HG03460 (cell line): ENCODE results near the gene KLHL26.

ENCODE experiments used
- ATAC-seq: cut with Tn5 transposase; IDR thresholded peaks from one replicate; pipeline ENCODE4 v1.9.1; 2021; ENCODE audit not compliant: unreplicated experiment

The KLHL26 gene

DNA sequence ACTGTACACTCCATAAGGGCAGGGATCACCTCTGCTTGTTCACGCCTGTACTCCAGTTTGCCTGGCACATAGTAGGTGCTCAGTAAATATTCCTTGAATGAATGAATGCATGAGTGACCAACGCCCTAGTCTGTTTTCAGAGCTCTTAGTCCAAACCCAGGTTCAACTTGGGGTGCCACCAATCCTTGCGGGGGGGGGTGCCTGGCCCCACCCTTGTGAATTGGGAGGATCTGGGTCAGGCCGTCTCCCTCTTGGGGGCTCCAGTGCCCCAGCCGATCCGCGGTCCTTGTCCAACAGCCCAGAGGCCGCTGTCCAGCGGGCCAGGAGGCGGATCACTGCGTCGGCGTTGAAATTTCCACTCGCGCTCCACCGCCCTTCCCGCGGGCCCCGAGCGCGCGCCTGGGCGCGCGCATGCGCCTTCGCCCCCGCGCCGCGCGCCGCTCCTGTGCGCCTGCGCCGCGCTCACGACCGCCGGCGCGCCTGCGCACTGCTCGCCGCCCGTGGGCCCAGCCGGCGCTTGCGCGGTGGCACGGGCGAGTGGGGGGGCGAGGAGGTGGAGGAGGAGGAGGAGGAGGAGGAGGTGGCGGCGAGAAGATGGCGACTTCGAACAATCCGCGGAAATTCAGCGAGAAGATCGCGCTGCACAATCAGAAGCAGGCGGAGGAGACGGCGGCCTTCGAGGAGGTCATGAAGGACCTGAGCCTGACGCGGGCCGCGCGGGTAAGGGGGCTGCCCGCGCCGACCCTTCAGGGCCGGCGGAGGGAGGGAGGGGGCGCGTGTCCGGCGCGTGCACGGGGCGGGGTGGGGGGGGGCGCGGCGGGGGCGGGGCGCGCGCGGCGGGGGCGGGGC lies 46.5 kb downstream of the KLHL26 start, which contains the start of gene CRTC1:
CRTC1 (plus strand) TSS at position 572 of the 849 bp plus-strand sequence; CDS start at position 595, 23 bp downstream.
- peak; percentile 53 for ATAC-seq

DNA sequence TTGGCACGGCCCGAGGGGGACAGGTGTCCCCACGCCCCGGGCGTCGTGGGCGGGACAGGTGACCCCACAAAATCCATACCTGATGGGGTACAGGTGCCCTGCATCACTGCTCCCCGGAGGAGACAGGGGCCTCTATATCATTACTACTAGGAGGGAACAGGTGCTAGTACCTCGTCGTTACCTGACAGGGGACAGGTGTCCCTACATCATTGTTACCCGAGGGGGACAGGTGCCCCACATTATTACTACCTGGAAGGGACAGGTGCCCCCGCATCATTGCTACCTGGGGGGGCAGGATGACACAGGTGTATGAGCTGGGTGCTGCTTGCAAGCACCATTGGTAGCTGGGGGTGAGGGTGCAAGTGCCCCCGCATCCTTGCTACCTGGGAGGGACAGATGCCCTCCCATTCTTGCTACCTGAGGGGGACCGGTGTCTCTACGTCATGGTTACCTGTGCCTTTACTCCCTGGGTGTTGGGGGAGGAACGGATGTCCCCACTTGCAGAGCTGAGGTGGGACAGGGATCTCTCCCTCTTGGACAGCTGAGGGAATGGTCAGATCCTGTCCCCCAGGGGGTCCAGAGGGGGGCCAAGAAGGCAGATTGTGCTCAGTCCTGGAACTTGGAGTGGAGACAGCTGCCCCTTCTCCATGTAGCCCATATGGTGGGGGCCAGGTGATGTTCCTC lies 47.3 kb downstream of the KLHL26 start:
- peak; percentile 15 for ATAC-seq

DNA sequence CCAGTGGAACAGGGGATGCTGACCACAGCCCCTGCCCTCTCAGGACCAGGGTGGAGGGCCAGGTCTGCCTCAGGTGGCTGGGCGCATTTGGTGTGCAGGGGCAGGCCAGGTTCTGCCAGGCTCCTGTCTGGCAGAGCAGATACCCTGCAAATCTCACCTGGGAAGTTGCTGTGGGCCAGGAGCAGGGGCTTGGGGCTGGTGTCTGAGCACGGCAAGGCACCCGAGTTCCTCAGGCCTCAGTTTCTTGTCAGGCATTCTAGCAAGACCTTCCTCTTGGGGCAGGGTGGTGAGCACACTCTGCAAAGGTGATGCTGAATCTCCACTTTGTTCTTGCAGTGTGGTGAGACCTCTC lies 47.8 kb downstream of the KLHL26 start:
- no peak for ATAC-seq

DNA sequence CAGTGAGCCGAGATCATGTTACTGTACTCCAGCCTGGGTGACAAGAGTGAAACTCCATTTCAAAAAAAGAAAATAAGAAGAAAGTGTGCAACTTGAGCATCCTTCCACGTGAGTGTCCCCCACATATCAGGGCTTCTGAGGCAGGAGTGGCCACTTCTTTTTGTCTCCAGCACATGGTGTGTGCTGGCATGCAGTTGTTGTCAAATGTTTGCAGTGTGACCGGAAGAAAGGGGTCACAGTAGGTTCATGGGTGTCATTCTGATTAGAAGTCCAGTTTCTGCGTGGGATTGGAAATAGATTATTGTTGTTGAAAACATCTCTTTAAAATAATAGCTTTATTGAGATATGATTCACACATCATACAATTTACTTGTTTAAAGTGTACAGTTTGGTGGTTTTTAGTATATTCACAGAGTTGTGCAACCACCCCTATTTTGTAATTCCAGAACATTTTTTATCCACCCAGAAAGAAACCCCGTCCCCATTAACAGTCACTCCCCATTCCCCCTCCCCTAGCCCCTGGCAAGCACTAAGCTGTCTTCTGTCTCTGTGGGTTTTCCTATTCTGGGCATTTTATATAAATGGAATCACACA lies 48.9 kb downstream of the KLHL26 start:
- no peak for ATAC-seq

DNA sequence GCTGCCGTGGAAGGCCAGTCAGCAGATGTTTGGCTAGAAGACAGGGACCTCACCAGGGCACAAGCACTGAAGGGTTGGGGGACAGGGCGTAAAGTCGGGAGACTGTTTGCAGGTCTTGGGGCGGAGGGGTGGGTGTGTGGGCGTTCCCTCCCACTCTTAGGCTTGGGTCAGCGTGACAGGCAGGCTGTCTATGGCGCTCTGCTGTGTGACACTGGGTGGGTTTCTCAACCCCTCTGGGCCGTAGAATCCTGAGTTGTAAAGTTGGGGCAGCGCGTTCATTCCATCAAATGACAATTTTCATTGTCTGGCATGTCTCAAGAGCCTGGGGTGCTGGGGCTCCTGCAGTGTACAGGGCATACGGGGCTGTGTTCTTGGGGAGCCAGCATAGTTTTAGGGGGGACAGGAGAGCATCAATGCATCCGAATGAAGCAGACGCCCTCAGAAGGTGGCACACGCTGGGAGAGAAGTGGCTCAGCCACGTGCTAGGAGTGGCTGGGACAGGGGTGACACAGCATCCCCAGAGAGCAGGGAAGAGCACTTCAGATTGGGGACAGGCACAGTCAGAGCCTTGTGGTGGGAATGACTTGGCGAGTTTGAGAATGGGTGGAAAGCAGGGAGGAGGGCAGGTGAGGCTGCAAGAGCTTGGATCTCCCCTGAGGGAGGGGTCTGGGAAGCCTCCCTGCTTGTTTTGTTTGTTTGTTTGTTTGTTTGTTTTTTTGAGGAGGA lies 51.1 kb downstream of the KLHL26 start:
- no peak for ATAC-seq

DNA sequence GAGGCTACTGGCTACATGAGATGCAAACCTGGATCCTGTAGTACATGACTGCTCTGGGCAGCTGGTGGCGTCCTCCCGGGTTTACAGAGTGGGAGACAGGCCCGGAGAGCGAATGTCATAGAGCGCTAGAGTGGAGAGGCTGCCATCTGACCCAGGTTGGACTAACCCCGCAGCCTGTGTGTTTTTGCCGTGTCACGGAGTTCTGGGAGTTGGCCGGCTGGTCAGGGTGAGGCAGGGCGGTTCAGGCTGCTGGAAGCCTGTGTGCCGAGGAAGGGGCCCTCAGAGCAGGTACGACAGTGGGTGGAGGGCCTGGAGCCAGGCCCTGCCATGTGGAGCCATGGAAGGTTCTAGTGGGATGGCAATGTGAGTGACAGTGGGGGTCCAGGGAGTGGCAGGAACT lies 59.2 kb downstream of the KLHL26 start:
- no peak for ATAC-seq

DNA sequence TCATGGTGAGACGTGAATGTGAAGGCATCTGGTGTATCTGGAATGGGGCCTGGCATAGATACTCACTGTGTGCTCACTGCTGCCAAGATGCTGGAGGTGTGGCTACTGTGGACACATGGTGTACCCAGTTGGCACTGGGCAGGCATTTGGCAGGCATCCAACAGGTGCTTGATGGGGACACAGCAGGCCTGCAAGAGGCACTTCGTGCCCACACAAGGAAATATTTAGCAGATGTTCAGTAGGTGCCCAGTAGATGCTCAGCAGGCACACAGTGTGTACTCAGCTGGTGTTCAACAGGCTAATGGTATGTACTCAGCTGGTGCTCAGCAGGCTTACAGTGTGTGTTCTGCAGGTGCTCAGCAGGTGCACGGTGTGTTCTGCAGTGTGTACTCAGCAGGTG lies 60.9 kb downstream of the KLHL26 start:
- ATAC-seq = no peak

DNA sequence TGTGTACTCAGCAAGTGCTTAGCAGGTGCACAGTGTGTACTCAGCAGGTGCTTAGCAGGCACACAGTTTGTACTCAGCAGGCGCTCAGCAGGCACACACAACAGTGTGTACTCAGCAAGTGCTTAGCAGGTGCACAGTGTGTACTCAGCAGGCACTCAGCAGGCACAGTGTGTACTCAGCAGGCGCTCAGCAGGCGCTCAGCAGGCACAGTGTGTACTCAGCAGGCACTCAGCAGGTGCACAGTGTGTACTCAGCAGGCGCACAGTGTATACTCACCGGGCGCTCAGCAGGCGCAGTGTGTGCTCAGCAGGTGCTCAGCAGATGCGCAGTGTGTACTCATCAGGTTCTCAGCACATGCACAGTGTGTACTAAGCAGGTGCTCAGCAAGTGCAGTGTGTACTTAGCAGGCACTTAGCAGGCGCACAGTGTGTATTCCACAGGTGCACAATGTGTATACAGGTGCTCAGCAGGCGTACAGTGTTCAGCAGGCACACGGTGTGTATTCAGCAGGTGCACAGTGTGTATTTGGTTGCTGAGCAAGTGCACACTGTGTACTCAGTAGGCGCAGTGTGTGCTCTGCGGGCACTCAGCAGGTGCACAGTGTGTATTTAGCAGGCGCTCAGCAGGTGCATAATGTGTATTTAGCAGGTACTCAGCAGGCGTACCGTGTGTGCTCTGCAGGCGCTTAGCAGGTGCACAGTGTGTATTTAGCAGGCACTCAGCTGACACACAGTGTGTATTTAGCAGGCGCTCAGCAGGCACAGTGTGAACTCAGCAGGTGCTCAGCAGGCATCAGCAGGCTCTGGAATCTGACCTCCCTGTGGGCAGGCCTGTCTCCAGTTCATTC lies 61.7 kb downstream of the KLHL26 start:
- no peak for ATAC-seq

DNA sequence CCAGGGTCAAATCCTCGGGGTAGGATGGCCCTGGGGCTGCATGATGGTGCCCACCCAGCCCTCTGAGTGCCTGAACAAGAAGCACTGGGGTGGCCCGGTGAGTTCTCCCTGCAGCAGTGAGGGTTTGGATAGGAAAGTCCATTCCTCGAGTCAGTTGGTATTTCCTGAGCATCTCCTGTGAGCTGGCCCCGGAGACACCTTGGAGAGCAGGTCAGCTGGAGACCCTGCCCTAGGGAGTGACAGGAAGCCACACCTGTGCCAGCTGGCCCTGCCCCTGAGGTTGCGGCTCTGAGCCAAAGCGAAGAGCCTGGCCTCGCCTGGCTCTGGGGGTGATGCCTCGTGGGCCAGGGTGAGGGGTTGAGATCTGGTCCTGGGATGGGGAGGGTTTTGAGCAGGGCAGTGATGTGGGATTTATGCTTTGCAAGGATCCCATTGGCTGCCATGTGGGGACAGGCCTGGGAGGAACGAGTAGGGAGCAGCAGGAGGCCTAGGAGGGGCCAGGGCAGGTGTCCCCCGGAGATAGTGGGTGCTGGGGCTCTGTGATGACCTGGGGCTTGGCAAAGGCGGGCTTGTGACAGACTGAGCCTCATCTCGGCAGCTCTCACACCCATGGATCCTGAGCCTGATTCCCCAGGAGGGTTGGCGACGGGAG lies 62.7 kb downstream of the KLHL26 start:
- ATAC-seq = no peak

DNA sequence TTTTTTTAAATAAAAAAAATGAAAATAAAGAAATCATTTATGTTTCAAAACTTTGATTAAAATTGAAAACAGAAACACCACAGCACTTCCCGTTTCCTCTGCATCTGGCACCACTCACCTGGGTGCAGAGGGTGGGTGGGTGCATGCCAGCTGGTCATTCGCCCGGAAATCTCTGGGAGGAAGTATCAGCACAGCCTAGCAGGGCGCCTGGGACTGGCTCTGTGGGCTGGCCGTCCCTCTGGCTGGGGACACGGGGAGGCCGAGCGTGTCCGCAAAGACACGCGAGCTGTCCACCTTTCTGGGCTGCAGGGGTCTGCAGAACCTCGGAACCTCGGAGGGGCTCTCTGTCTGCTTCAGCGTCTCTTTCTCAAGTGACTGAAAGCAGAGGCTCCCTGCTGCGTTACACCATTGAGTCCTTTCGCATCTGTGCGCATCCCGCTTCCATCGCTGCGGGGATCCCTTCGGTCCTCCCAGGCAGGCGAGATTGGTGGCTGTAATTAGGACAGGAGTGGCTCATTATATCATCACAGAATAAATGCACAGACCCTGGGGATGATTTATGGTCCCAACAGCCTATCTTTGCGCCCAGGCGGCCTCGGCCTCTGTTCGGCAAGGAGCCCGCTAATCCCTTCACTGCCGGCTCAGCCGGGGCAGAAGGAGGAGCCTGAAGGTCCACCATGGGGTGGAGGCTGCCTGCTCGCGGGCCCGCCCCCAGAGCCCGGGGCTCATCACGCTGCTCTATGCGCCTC lies 63.8 kb downstream of the KLHL26 start:
- peak; percentile 69 for ATAC-seq

DNA sequence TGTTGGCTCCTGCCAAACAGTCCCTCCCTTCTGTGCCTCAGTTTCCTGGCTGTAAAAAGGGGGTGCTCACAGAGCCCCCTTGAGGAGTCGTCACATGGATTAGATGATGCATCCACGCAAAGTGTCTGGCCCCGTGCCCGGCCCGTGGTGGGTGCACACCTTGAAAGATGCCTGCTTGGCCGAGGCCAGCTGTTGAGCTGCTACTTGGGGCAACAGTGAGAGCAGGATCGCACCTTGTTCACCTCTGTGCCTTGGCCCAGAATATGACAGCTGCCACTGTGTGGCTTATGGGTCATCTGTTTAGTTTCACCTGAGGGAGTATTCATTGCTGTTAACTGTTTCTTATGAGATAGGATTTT lies 64.4 kb downstream of the KLHL26 start:
- ATAC-seq = no peak

DNA sequence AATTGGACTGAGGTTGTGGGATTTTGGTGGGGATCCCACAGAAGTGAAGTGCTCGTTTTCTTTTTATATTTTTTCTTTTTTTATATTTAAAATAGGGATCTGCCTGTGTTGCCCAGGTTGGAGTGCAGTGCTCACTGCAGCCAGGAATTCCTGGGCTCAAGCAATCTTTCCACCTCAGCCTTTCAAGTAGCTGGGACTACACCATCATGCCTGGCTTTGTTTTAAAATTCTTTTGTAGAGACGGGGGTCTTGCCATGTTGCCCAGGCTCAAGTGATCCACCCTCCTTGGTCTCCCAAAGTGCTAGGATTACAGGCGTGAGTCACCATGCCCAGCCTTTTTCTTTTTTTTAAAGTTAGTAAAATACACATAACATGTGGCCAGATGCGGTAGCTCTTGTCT lies 67.2 kb downstream of the KLHL26 start:
- no peak for ATAC-seq

DNA sequence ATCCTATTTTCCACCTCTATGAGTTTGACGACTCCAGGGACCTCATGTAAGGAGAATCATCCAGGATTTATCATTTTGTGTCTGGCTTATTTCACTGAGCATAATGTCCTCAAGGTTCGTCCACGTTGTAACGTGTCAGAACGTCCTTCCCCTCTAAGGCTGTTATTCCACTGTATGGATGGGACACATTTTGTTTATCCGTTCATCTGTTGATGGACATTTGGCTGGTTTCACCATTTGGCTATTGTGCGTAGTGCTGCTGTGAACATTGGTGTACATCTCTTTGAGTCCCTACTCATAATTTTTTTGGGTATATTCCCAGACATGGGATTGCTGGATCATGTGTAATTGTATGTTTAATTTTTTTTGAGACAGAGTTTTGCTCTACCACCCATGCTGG lies 68.1 kb downstream of the KLHL26 start:
- no peak for ATAC-seq

DNA sequence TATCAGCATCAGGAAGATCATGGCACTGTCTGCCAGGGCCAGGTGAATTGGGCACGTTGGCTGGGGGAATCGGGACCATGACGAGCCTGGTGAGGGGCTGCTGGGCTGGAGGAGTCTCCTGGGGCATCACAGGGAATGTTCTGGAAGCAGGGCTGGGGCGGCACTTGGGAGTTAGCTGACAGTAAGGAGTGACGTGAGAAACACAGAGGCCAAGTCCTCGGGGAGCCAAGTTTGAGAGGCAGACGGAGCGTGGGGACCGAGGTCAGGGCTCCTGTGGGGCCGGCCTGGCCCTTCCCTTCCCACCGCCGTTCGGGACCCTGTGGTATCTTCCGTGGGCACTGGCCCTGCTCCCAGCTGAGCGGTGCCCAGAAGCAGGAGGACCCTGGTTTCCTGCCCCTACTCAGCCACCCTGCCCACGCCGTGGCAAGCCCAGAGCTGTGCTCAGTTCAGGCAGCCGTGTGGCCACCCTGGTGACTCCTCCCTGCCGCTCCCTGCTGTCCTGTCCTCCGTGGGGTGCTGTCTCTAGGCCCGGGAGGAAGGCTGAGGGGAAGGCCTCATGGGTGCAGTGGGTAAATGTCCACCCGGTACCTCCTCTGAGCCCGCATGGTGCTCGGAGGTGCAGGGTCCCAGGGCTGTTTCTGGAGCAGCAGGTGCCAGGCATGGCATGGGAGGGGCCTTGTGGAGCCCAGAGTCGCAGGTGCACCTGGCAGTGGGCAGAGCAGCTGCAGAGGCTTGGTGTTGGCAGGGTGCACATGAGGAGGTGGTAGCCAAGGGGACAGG lies 71.8 kb downstream of the KLHL26 start:
- ATAC-seq = no peak

DNA sequence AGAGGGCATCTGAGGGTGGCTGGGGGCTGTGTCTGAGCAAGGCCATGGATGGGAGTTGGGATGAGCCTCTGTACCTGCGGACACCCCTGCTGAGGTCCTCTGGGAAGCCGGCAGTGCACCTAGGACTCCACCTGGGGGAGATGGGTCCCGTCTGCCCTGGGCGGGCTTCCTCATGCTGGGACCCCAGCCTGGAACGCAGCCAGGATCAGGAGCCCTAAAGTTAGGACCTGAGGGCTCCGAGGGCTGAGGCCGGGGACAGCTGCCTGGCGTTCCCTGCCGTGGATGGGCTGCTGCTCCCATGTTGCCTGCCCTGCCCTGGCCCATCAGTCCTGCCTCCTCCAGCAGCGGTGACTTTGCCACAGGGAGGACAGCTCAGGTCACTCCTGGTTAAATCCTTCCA lies 72.7 kb downstream of the KLHL26 start:
- ATAC-seq = no peak

DNA sequence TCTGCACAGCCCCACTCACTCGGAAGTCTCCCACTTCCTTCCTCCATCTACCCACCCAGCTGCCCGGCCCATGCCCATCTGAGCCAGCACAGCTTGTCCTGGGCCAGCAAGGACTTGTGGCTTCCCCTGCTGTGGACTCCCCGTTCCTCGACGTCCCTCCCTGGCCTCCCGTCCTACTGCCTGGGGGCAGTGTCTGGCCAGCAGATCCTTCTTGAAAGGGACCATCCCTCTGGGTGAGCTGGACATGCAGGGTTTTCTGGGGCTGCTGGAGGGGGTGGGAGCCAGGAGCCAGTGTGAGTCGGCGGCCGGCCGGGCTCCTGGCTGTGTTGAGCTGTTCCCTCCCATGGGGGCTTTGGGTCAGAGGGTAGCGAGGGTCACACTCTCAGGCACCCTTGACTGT lies 73.4 kb downstream of the KLHL26 start:
- no peak for ATAC-seq

DNA sequence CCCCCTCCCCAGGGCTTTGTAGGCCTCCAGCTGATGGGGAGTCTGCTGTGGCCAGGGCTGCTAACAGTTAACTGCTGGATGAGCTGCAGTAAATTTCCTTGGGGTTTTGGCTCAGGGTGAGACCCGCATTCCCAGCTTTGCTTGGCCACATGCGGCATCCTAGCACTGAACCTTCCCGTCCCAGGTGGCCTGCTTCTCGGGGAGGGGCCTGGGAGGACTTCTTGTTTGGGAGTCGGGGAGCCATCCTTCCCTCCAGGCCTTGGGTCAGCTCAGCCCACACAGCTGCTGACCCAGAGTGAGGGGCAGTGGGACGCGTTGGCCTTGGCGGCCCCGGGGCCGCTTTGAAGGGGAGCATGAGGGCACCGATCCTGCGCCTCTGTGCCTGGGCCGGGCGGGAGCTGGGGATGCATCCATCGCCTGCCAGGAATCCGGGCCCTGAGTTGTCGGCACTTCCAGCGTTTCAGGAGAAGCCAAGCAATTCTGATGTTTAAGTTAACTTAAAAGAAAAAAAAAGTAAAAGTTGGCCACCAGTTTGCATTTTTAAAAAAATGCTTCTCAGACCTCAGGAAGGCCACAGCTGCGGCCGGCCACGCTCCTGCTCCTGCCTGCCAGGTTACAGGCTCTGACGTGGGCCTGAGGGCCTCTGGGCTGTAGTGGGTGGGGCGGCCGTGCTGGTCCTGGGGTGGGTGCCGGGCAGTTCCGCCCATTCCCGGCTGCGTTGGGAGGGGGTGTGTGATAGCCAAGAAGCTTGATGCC lies 74.3 kb downstream of the KLHL26 start:
- ATAC-seq = no peak

DNA sequence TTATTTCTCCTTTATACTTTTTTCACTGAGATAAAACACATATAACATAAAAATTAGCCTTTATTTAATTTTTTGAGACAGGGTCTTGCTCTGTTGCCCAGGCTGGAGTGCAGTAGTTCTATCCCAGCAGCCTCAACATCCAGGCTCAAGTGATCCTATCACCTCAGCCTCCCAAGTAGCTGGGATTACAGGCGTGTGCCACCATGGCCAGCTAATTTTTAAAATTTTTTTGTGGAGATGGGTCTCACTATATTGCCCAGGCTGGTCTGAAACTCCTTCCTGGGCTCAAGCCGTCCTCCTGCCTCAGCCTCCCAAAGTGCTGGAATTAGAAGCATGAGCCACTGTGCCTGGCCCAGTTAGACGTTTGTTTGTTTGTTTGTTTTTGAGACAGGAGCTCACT lies 75.1 kb downstream of the KLHL26 start:
- ATAC-seq = no peak
